ENCODE measurements around the gene ING1.

DNA sequence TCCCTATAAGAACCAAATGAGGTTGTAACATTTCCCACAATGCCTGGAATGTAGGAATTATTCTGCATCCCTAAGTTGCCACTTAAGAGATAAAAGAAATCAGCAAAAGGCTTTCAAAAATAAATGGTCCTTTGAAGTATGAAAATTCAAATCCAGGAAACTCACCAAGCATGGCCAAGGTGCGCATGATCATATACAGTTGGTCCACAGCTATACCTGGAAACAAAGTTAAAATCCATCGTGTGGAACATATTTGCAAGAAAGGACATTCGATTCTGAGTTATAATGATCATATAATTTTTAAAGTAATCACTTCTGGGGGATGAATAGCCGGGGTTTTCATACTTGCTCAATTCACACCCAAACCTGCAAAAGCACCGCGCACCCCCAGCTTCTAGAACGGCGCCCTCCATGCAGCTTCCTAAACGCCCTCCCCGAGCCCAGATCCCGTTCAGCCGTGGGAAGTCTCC lies 8.1 kb upstream of the ING1 start:
- TF ChIP-seq, protein P1, sequence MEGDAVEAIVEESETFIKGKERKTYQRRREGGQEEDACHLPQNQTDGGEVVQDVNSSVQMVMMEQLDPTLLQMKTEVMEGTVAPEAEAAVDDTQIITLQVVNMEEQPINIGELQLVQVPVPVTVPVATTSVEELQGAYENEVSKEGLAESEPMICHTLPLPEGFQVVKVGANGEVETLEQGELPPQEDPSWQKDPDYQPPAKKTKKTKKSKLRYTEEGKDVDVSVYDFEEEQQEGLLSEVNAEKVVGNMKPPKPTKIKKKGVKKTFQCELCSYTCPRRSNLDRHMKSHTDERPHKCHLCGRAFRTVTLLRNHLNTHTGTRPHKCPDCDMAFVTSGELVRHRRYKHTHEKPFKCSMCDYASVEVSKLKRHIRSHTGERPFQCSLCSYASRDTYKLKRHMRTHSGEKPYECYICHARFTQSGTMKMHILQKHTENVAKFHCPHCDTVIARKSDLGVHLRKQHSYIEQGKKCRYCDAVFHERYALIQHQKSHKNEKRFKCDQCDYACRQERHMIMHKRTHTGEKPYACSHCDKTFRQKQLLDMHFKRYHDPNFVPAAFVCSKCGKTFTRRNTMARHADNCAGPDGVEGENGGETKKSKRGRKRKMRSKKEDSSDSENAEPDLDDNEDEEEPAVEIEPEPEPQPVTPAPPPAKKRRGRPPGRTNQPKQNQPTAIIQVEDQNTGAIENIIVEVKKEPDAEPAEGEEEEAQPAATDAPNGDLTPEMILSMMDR (IDR thresholded peaks at IDR 0.05; ENCODE audit: low read depth, low read length): no peak
- TF ChIP-seq EZH2phosphoT487 (IDR thresholded peaks at IDR 0.05; ENCODE audit: low read depth): no peak

Data from OCI-LY3 (cell line).